NB4 (cell line): Measurements from ENCODE around the gene ZNF821.
"Not testable (repeated sequence)": the region's sequence is repeated elsewhere in the genome, so short reads cannot be mapped to it uniquely, and the experiment has no call there.

Experiments used
- DNase-seq: peaks from one replicate; pipeline ENCODE4 v3.0.0; 2010; ENCODE audit warnings: low read depth
- H3K4me3 ChIP-seq: one replicate; pipeline ENCODE4 v1.5.1; 2011; ENCODE audit warnings: mild to moderate bottlenecking, low read depth, low read length, moderate library complexity
- CTCF ChIP-seq: IDR thresholded peaks from one replicate; pipeline ENCODE4 v1.5.1; 2012; ENCODE audit warnings: low read depth, low read length
- MAX ChIP-seq: IDR thresholded peaks from 2 replicates; pipeline ENCODE4 v1.6.1; 2011; ENCODE audit warnings: low read depth, low read length
- MYC ChIP-seq: IDR thresholded peaks from 2 replicates; pipeline ENCODE4 v1.6.1; 2011; ENCODE audit warnings: low read depth, low read length
- POLR2A ChIP-seq: IDR thresholded peaks from 2 replicates; pipeline ENCODE4 v1.6.1; 2011; ENCODE audit warnings: mild to moderate bottlenecking; ENCODE audit not compliant: insufficient read length; ENCODE audit errors: extremely low read depth

Gene ZNF821

GRCh38 chr16:71845639-71846430 is 38.1 kb downstream of the ZNF821 start, which contains the start of gene ATXN1L:
Gene ATXN1L, plus strand, starts transcription at chr16:71845976. Its CDS starts 3,765 bp downstream, at chr16:71849741.
- peak; percentile 95 for DNase-seq
- H3K4me3 ChIP-seq: peak within 1 kb of the TSS; percentile 96
- TF ChIP-seq CTCF: no peak
- peak; percentile 50; the same call in 1 of the 2 replicates for TF ChIP-seq MYC
- TF ChIP-seq POLR2A: peak; percentile 89
- TF ChIP-seq MAX: peak; percentile 49; the same call in 1 of the 2 replicates

- no peak for DNase-seq
- no peak overlapping the region for H3K4me3 ChIP-seq
- TF ChIP-seq CTCF: no peak
These were observed 40.4 kb downstream of the ZNF821 start for GRCh38 chr16:71843572-71843971.

- no peak for TF ChIP-seq POLR2A
- TF ChIP-seq MAX: no peak
- no peak for TF ChIP-seq MYC
- no peak for TF ChIP-seq CTCF
- H3K4me3 ChIP-seq: no peak overlapping the region
These were observed 43.9 kb downstream of the ZNF821 start for GRCh38 chr16:71840052-71840451.

GRCh38 chr16:71837150-71837549 is 46.8 kb downstream of the ZNF821 start:
- TF ChIP-seq POLR2A (no peak), MYC (no peak), MAX (no peak), CTCF (no peak)
- DNase-seq: no peak
- no peak overlapping the region for H3K4me3 ChIP-seq

More at GRCh38 chr16:71840052-71840451, 43.9 kb downstream of the ZNF821 start:
- no peak for DNase-seq

GRCh38 chr16:71834291-71834690 is 49.7 kb downstream of the ZNF821 start:
- no peak for DNase-seq

GRCh38 chr16:71832112-71832511 is 51.9 kb downstream of the ZNF821 start:
- not testable (repeated sequence) for H3K4me3 ChIP-seq, DNase-seq

More at GRCh38 chr16:71834291-71834690, 49.7 kb downstream of the ZNF821 start:
- TF ChIP-seq CTCF (no peak), MYC (no peak), MAX (no peak), POLR2A (no peak)
- H3K4me3 ChIP-seq: no peak overlapping the region

GRCh38 chr16:71831698-71832097 is 52.3 kb downstream of the ZNF821 start:
- DNase-seq, H3K4me3 ChIP-seq: not testable (repeated sequence)
